K562 (cell line): ENCODE measurements around the gene IKZF3. TPM values are rescaled to one million over a fixed set of nuclear protein-coding genes. Genes with fewer than 3 reads are reported as not detected.

Experiments
- ASH1L ChIP-seq: fragments of 450-650 bp; IDR thresholded peaks from 2 replicates; pipeline ENCODE4 v1.6.1; 2018; ENCODE audit warnings: borderline replicate concordance, mild to moderate bottlenecking, low read depth; ENCODE audit not compliant: partially characterized antibody
- CBX2 ChIP-seq: fragments of 200-600 bp; sonication (generic); IDR thresholded peaks from one replicate; pipeline ENCODE4 v1.6.1; 2012; ENCODE audit warnings: mild to moderate bottlenecking, low read length, inconsistent platforms; ENCODE audit not compliant: insufficient read depth, poor library complexity, severe bottlenecking
- GMEB1 ChIP-seq: fragments of 250-450 bp; sonication (Bioruptor Pico); IDR thresholded peaks from 2 replicates; pipeline ENCODE4 v1.4.0; 2020; ENCODE audit warnings: mild to moderate bottlenecking
- PCBP1 ChIP-seq: fragments of 200-400 bp; formaldehyde crosslinking; IDR thresholded peaks from 2 replicates; pipeline ENCODE4 v1.6.1; 2018; ENCODE audit warnings: mild to moderate bottlenecking, low read depth, low read length; ENCODE audit not compliant: poor library complexity, severe bottlenecking
- RBM22 ChIP-seq: fragments of 200-400 bp; formaldehyde crosslinking; IDR thresholded peaks from 2 replicates; pipeline ENCODE4 v1.6.1; 2018; ENCODE audit warnings: low read length, low read depth; ENCODE audit not compliant: poor library complexity, severe bottlenecking
- REST ChIP-seq, 2 experiments: fragments of 450-650 bp; formaldehyde crosslinking in 1 of 2; IDR thresholded peaks; 2 replicates each; pipeline versions ENCODE4 v1.4.0 to v1.6.1; 2014 to 2020; ENCODE audit warnings: mild to moderate bottlenecking in 2 of 2, borderline replicate concordance in 1 of 2, low read depth in 1 of 2
- ZKSCAN1 ChIP-seq: fragments of 150-350 bp; IDR thresholded peaks from 2 replicates; pipeline ENCODE4 v1.6.1; 2016; ENCODE audit warnings: low read depth, low read length
- polyA plus RNA-seq, 8 experiments: library from polyadenylated mRNA; depleted of rRNA in 4 of 8; stranded (reverse) in 5 of 8; unstranded in 3 of 8; fragments of >200 nt; fragmentation: Nextera tagmentation in 2 of 8; fragmentation: Illumina TruSeq in 1 of 8; extraction: Ambion mirVana in 2 of 8; extraction: Trizol in 1 of 8; gene quantifications; 2 replicates each; pipeline versions ENCODE4 v1.2.1 to v1.2.3, GENCODE V29; 2011 to 2014; ENCODE audit warnings: inconsistent platforms in 1 of 8, missing spikeins in 1 of 8
- total RNA-seq, 7 experiments: library from RNA; depleted of rRNA in 6 of 7; stranded (reverse); fragments of >200 nt in 6 of 7; fragmentation: Illumina TruSeq in 2 of 7; extraction: Trizol in 2 of 7; gene quantifications; 2 replicates each; pipeline versions ENCODE4 v1.2.1 to v1.2.3, GENCODE V29; 2011 to 2021; ENCODE audit warnings: low replicate concordance in 1 of 7
- TF ChIP-seq, protein P1 (sequence below): fragments of 200-800 bp; sonication (Bioruptor generic); IDR thresholded peaks from 2 replicates; pipeline ENCODE4 v1.6.1; 2017; ENCODE audit warnings: missing genetic modification characterization, missing compliant biosample characterization
- TF ChIP-seq, protein P2 (sequence below): sonication (generic); formaldehyde crosslinking; IDR thresholded peaks from 2 replicates; pipeline ENCODE4 v1.8.0; 2022; ENCODE audit warnings: mild to moderate bottlenecking, missing genetic modification reagents

The IKZF3 gene
- total and polyA plus RNA-seq, 9 of the 15 experiments (the other 6 are each of a cell fraction or from before 2014, with no cell fraction given), result 0.06 to 1.6 (median 0.62) TPM

- TF ChIP-seq ZKSCAN1 (no peak), GMEB1 (CRISPR knock-in tag) (no peak), PCBP1 (no peak), ASH1L (no peak), RBM22 (no peak), CBX2 (no peak), REST (IDR thresholded peaks at IDR 0.05; ENCODE audit: borderline replicate concordance) (no peak), REST (CRISPR knock-in tag; IDR thresholded peaks at IDR 0.05; ENCODE audit: low read depth) (no peak)
- TF ChIP-seq, protein P1, sequence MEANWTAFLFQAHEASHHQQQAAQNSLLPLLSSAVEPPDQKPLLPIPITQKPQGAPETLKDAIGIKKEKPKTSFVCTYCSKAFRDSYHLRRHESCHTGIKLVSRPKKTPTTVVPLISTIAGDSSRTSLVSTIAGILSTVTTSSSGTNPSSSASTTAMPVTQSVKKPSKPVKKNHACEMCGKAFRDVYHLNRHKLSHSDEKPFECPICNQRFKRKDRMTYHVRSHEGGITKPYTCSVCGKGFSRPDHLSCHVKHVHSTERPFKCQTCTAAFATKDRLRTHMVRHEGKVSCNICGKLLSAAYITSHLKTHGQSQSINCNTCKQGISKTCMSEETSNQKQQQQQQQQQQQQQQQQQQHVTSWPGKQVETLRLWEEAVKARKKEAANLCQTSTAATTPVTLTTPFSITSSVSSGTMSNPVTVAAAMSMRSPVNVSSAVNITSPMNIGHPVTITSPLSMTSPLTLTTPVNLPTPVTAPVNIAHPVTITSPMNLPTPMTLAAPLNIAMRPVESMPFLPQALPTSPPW (CRISPR knock-in tag), result peak; percentile 48
- TF ChIP-seq, protein P2, sequence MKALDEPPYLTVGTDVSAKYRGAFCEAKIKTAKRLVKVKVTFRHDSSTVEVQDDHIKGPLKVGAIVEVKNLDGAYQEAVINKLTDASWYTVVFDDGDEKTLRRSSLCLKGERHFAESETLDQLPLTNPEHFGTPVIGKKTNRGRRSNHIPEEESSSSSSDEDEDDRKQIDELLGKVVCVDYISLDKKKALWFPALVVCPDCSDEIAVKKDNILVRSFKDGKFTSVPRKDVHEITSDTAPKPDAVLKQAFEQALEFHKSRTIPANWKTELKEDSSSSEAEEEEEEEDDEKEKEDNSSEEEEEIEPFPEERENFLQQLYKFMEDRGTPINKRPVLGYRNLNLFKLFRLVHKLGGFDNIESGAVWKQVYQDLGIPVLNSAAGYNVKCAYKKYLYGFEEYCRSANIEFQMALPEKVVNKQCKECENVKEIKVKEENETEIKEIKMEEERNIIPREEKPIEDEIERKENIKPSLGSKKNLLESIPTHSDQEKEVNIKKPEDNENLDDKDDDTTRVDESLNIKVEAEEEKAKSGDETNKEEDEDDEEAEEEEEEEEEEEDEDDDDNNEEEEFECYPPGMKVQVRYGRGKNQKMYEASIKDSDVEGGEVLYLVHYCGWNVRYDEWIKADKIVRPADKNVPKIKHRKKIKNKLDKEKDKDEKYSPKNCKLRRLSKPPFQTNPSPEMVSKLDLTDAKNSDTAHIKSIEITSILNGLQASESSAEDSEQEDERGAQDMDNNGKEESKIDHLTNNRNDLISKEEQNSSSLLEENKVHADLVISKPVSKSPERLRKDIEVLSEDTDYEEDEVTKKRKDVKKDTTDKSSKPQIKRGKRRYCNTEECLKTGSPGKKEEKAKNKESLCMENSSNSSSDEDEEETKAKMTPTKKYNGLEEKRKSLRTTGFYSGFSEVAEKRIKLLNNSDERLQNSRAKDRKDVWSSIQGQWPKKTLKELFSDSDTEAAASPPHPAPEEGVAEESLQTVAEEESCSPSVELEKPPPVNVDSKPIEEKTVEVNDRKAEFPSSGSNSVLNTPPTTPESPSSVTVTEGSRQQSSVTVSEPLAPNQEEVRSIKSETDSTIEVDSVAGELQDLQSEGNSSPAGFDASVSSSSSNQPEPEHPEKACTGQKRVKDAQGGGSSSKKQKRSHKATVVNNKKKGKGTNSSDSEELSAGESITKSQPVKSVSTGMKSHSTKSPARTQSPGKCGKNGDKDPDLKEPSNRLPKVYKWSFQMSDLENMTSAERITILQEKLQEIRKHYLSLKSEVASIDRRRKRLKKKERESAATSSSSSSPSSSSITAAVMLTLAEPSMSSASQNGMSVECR (CRISPR knock-in tag), result no peak
Observed at GRCh38 chr17:39722965-39723848, 140.9 kb downstream of the IKZF3 start (continued).
